ENCODE results near the gene LGALS9. TPM values are rescaled to one million over a fixed set of nuclear protein-coding genes. Genes with fewer than 3 reads are reported as not detected.

LGALS9 gene
- total and polyA plus RNA-seq, 9 donors = 9.0 to 62.8 (median 23.3) TPM

GRCh38 chr17:27615121-27615520 is 15.9 kb upstream of the LGALS9 start:
- intact Hi-C loops (cut with DNase I) = no loop called here
- no peak for TF ChIP-seq EP300 (IDR thresholded peaks at IDR 0.05)
- no peak for TF ChIP-seq POLR2A (IDR thresholded peaks at IDR 0.05)
- TF ChIP-seq CTCF (IDR thresholded peaks at IDR 0.05) = no peak
- Histone ChIP-seq H3K27me3 (no peaks in the 10 kb centered on the region), H3K36me3 (no peaks in the 10 kb centered on the region), H3K27ac (no peak overlapping the region), H3K4me1 (ENCODE audit: insufficient read depth) (no peaks in the 10 kb centered on the region), H3K9me3 (no peaks in the 10 kb centered on the region), H3K4me3 (no peak overlapping the region)
- DNase-seq = no peak
- 96 to 100% (median 96%) methylated on average over 1 of the region's 1 CpG for WGBS, 3 donors

- DNase-seq = no peak
- H3K36me3 ChIP-seq = no peaks in the 10 kb centered on the region
- no peaks in the 10 kb centered on the region for H3K4me1 ChIP-seq (ENCODE audit: insufficient read depth)
- H3K27me3 ChIP-seq = no peaks in the 10 kb centered on the region
- intact Hi-C loops (cut with DNase I) = no loop called here
- WGBS, 3 donors = 89 to 92% (median 91%) methylated on average over 4 of the region's 4 CpGs
- H3K4me3 ChIP-seq = no peak overlapping the region
- no peak for TF ChIP-seq CTCF (IDR thresholded peaks at IDR 0.05)
- no peak for TF ChIP-seq POLR2A (IDR thresholded peaks at IDR 0.05)
- TF ChIP-seq EP300 (IDR thresholded peaks at IDR 0.05) = no peak
- no peak overlapping the region for H3K27ac ChIP-seq
- H3K9me3 ChIP-seq = no peaks in the 10 kb centered on the region
Measured at GRCh38 chr17:27616414-27616813, 14.6 kb upstream of the LGALS9 start.

GRCh38 chr17:27618417-27618816 is 12.6 kb upstream of the LGALS9 start:
- 91 to 94% (median 92%) methylated on average over 8 of the region's 8 CpGs for WGBS, 3 donors
- Histone ChIP-seq H3K27ac (no peak overlapping the region), H3K36me3 (no peaks in the 10 kb centered on the region), H3K9me3 (no peaks in the 10 kb centered on the region), H3K27me3 (no peaks in the 10 kb centered on the region), H3K4me1 (ENCODE audit: insufficient read depth) (no peaks in the 10 kb centered on the region), H3K4me3 (no peak overlapping the region)
- TF ChIP-seq CTCF (IDR thresholded peaks at IDR 0.05) (no peak), EP300 (IDR thresholded peaks at IDR 0.05) (no peak), POLR2A (IDR thresholded peaks at IDR 0.05) (no peak)
- intact Hi-C loops (cut with DNase I) = no loop called here
- no peak for DNase-seq

- intact Hi-C loops (cut with DNase I) = no loop called here
- no peaks in the 10 kb centered on the region for H3K9me3 ChIP-seq
- whole genome bisulfite sequencing, 3 donors = 87 to 91% (median 89%) methylated on average over 9 of the region's 9 CpGs
- no peak for DNase-seq
- no peak overlapping the region for H3K27ac ChIP-seq
- no peaks in the 10 kb centered on the region for H3K4me1 ChIP-seq (ENCODE audit: insufficient read depth)
- H3K36me3 ChIP-seq = no peaks in the 10 kb centered on the region
- no peak overlapping the region for H3K4me3 ChIP-seq
- no peak for TF ChIP-seq POLR2A (IDR thresholded peaks at IDR 0.05)
- no peak for TF ChIP-seq EP300 (IDR thresholded peaks at IDR 0.05)
- no peak for TF ChIP-seq CTCF (IDR thresholded peaks at IDR 0.05)
- no peaks in the 10 kb centered on the region for H3K27me3 ChIP-seq
Measured at GRCh38 chr17:27620721-27621120, 10.3 kb upstream of the LGALS9 start.

- TF ChIP-seq CTCF (IDR thresholded peaks at IDR 0.05) = no peak
- TF ChIP-seq EP300 (IDR thresholded peaks at IDR 0.05) = no peak
- no peak for TF ChIP-seq POLR2A (IDR thresholded peaks at IDR 0.05)
- Histone ChIP-seq H3K9me3 (no peaks in the 10 kb centered on the region), H3K27me3 (no peaks in the 10 kb centered on the region), H3K4me3 (no peak overlapping the region), H3K27ac (no peak overlapping the region), H3K36me3 (no peaks in the 10 kb centered on the region), H3K4me1 (ENCODE audit: insufficient read depth) (no peaks in the 10 kb centered on the region)
- intact Hi-C loops (cut with DNase I) = no loop called here
- WGBS, 3 donors = 89 to 95% (median 91%) methylated on average over 4 of the region's 4 CpGs
- DNase-seq = no peak
Measured at GRCh38 chr17:27621536-27621935, 9.5 kb upstream of the LGALS9 start.
